Trophoblast cell (in vitro differentiated cells and primary cell): Measurements from ENCODE around the gene HABP2.
A peak's percentile ranks its signal among the peaks of the same experiment; 100 is the strongest.

Experiments
- DNase-seq, 2 donors: peaks; one replicate each; pipeline ENCODE4 v3.0.0-alpha.2; 2016
- H2AFZ ChIP-seq: 2 replicates; pipeline ENCODE4 v1.6.1; 2013; ENCODE audit warnings: low read length, moderate library complexity, mild to moderate bottlenecking; ENCODE audit not compliant: insufficient read depth, poor library complexity
- H2AK5ac ChIP-seq: 2 replicates; pipeline ENCODE4 v1.6.1; 2013; ENCODE audit warnings: mild to moderate bottlenecking, low read length
- H2BK120ac ChIP-seq: 2 replicates; pipeline ENCODE4 v1.6.1; 2013; ENCODE audit warnings: low read length, mild to moderate bottlenecking, moderate library complexity; ENCODE audit not compliant: insufficient read depth, poor library complexity
- H2BK12ac ChIP-seq: 2 replicates; pipeline ENCODE4 v1.6.1; 2013; ENCODE audit warnings: mild to moderate bottlenecking, low read length, moderate library complexity
- H2BK5ac ChIP-seq: 2 replicates; pipeline ENCODE4 v1.6.1; 2013; ENCODE audit warnings: low read length, low read depth, moderate library complexity, mild to moderate bottlenecking; ENCODE audit not compliant: poor library complexity
- H3K14ac ChIP-seq: 2 replicates; pipeline ENCODE4 v1.6.1; 2013; ENCODE audit warnings: mild to moderate bottlenecking, low read length
- H3K18ac ChIP-seq: 2 replicates; pipeline ENCODE4 v1.6.1; 2013; ENCODE audit warnings: mild to moderate bottlenecking, low read length
- H3K23ac ChIP-seq: 2 replicates; pipeline ENCODE4 v1.6.1; 2013; ENCODE audit warnings: low read length
- H3K27ac ChIP-seq: 2 replicates; pipeline ENCODE4 v1.5.1; 2013; ENCODE audit warnings: low read depth, mild to moderate bottlenecking, inconsistent platforms, low read length, moderate library complexity
- H3K27me3 ChIP-seq: 2 replicates; pipeline ENCODE4 v1.6.1; 2013; ENCODE audit warnings: inconsistent platforms, mild to moderate bottlenecking, low read length, moderate library complexity; ENCODE audit not compliant: insufficient read depth
- H3K36me3 ChIP-seq, 2 experiments: 1 replicate in 1 of 2; 2 replicates in 1 of 2; pipeline ENCODE4 v1.6.1; 2013; ENCODE audit warnings: low read length in 2 of 2, mild to moderate bottlenecking in 2 of 2, moderate library complexity in 1 of 2; ENCODE audit not compliant: insufficient read depth in 2 of 2, control insufficient read depth in 1 of 2
- H3K4ac ChIP-seq: 2 replicates; pipeline ENCODE4 v1.6.1; 2013; ENCODE audit warnings: low read depth, mild to moderate bottlenecking, low read length, moderate library complexity
- H3K4me1 ChIP-seq, 2 experiments: 1 replicate in 1 of 2; 2 replicates in 1 of 2; pipeline ENCODE4 v1.6.1; 2013; ENCODE audit warnings: low read length in 2 of 2, mild to moderate bottlenecking in 2 of 2, moderate library complexity in 1 of 2; ENCODE audit not compliant: insufficient read depth in 2 of 2, control insufficient read depth in 1 of 2
- H3K4me2 ChIP-seq: 2 replicates; pipeline ENCODE4 v1.6.1; 2013; ENCODE audit warnings: inconsistent platforms, mild to moderate bottlenecking, low read length, moderate library complexity
- H3K4me3 ChIP-seq: 2 replicates; pipeline ENCODE4 v1.5.1; 2013; ENCODE audit warnings: mild to moderate bottlenecking, low read depth, low read length, inconsistent platforms
- H3K79me1 ChIP-seq: one replicate; pipeline ENCODE4 v1.6.1; 2013; ENCODE audit warnings: low read length
- H3K79me2 ChIP-seq: 2 replicates; pipeline ENCODE4 v1.6.1; 2013; ENCODE audit warnings: low read length, mild to moderate bottlenecking; ENCODE audit not compliant: control insufficient read depth, insufficient read depth, poor library complexity
- H3K9ac ChIP-seq: 2 replicates; pipeline ENCODE4 v1.6.1; 2013; ENCODE audit warnings: mild to moderate bottlenecking, low read length
- H3K9me3 ChIP-seq: 2 replicates; pipeline ENCODE4 v1.6.1; 2013; ENCODE audit warnings: low read depth, mild to moderate bottlenecking, control low read depth, inconsistent platforms, low read length; ENCODE audit not compliant: insufficient read depth
- H4K12ac ChIP-seq: 2 replicates; pipeline ENCODE4 v1.6.1; 2013; ENCODE audit warnings: low read depth, mild to moderate bottlenecking, low read length, moderate library complexity
- H4K8ac ChIP-seq: 2 replicates; pipeline ENCODE4 v1.6.1; 2013; ENCODE audit warnings: low read depth, mild to moderate bottlenecking, low read length, moderate library complexity
- H4K91ac ChIP-seq: one replicate; pipeline ENCODE4 v1.6.1; 2013; ENCODE audit warnings: low read depth, mild to moderate bottlenecking, low read length, moderate library complexity
- WGBS: extraction: QIAGEN DNeasy Blood & Tissue Kit; methylation state at CpG from one replicate; pipeline ENCODE4 v1.1.7; 2013; ENCODE audit warnings: missing lambda C conversion rate; ENCODE audit not compliant: insufficient read length, insufficient coverage; ENCODE audit errors: extremely low coverage; 5-methylcytosine and 5-hydroxymethylcytosine counted together

The HABP2 gene

DNA sequence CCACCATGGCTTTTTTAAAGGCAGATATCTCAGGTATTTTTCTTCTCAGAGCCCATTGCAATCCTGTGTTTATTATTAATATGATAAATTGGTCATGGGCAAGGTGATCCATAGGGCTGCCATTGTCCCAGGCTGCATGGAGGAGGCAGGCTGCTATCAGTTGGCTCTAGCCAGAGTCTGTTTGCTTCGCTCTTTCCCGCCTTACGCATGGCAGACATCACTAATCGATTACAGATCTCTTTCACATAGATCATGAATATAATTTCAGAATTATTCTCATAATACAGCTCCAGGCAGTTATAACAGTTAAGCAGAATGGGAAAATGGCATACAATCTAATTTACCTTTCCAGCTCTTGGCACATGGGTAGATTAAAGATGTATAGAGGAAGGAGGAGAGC, 30.4 kb upstream of the HABP2 start:
- H2AFZ ChIP-seq = no peak overlapping the region
- H2BK120ac ChIP-seq = no peak overlapping the region
- no peaks in the 10 kb centered on the region for H3K79me1 ChIP-seq
- H3K79me2 ChIP-seq = no peaks in the 10 kb centered on the region
- H3K4ac ChIP-seq = no peak overlapping the region
- no peaks in the 10 kb centered on the region for H3K27me3 ChIP-seq
- no peak overlapping the region for H3K14ac ChIP-seq
- H2BK12ac ChIP-seq = no peak overlapping the region
- H3K27ac ChIP-seq = no peak overlapping the region
- H2BK5ac ChIP-seq = no peak overlapping the region
- H3K9me3 ChIP-seq = no peaks in the 10 kb centered on the region
- peaks cover 0 to 3% of the 10 kb centered on the region in 2 experiments for H3K4me1 ChIP-seq
- no peak overlapping the region for H3K18ac ChIP-seq
- H2AK5ac ChIP-seq = no peak overlapping the region
- no peak overlapping the region for H3K4me3 ChIP-seq
- H3K4me2 ChIP-seq = no peak overlapping the region
- no peak overlapping the region for H4K12ac ChIP-seq
- H3K23ac ChIP-seq = no peak overlapping the region
- WGBS = no CpG with 5 or more reads among the region's 4 CpGs
- no peak overlapping the region for H3K9ac ChIP-seq
- no peaks in the 10 kb centered on the region for H3K36me3 ChIP-seq
- no peak for DNase-seq
- no peak overlapping the region for H4K8ac ChIP-seq
- no peak overlapping the region for H4K91ac ChIP-seq

DNA sequence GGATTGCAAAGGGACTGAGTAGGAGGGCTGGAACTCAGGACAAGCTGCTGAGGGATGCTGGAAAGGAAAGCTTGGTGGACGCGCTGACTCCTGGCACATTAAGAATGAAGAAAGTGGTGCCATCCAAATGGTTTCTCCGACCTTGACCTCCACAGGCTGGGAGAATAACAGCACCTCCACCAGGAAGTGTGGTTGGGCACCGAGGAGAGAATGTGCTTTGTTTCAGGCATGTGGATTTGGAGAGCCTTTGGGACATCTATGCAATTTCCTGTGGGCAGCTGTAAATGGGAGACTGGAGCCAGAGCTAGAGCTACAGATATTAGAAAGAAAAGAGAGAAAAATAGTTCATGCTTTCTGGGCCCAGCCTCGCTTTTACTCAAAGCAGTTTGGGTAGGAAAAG, 29.8 kb upstream of the HABP2 start:
- Histone ChIP-seq H4K91ac (no peak overlapping the region), H3K79me2 (no peaks in the 10 kb centered on the region), H4K8ac (no peak overlapping the region), H3K23ac (no peak overlapping the region), H3K9ac (no peak overlapping the region), H2BK120ac (no peak overlapping the region), H3K9me3 (no peaks in the 10 kb centered on the region), H3K79me1 (no peaks in the 10 kb centered on the region), H2BK5ac (no peak overlapping the region), H2AFZ (no peak overlapping the region), H3K4me1 (peaks cover 0 to 3% of the 10 kb centered on the region in 2 experiments), H4K12ac (no peak overlapping the region), H2AK5ac (no peak overlapping the region), H3K4me2 (no peak overlapping the region), H3K4ac (no peak overlapping the region), H3K4me3 (no peak overlapping the region), H2BK12ac (no peak overlapping the region), H3K18ac (no peak overlapping the region), H3K36me3 (no peaks in the 10 kb centered on the region), H3K27me3 (no peaks in the 10 kb centered on the region), H3K27ac (no peak overlapping the region), H3K14ac (no peak overlapping the region)
- WGBS = no CpG with 5 or more reads among the region's 5 CpGs
- no peak for DNase-seq

DNA sequence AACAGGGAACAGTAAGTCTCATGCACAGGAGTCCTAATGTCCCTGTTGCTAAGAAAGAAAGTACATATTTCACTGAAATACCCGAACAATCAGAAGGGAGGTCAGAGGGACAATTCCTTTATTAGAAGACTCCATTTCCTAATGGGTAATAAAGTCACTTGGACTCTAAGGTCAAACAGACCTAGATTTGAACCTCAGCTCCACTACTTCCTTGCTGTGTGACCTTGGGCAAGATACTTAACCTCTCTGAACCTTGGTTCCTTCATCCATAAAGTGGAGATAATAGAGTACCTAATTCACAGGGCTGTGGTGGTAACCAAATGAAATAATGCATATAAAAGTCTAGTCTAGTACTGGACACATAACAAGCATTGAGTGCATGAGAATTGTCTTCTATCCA, 29.2 kb upstream of the HABP2 start:
- Histone ChIP-seq H3K4ac (no peak overlapping the region), H3K36me3 (no peaks in the 10 kb centered on the region), H3K79me2 (no peaks in the 10 kb centered on the region), H3K27ac (no peak overlapping the region), H2BK120ac (no peak overlapping the region), H4K8ac (no peak overlapping the region), H3K23ac (no peak overlapping the region), H2AFZ (no peak overlapping the region), H2AK5ac (no peak overlapping the region), H3K4me1 (peaks cover 0 to 3% of the 10 kb centered on the region in 2 experiments), H4K91ac (no peak overlapping the region), H2BK12ac (no peak overlapping the region), H3K18ac (no peak overlapping the region), H3K9ac (no peak overlapping the region), H3K9me3 (no peaks in the 10 kb centered on the region), H2BK5ac (no peak overlapping the region), H3K79me1 (no peaks in the 10 kb centered on the region), H3K4me2 (no peak overlapping the region), H4K12ac (no peak overlapping the region), H3K27me3 (no peaks in the 10 kb centered on the region), H3K4me3 (no peak overlapping the region), H3K14ac (no peak overlapping the region)
- no peak for DNase-seq
- no CpG with 5 or more reads among the region's 1 CpG for WGBS

DNA sequence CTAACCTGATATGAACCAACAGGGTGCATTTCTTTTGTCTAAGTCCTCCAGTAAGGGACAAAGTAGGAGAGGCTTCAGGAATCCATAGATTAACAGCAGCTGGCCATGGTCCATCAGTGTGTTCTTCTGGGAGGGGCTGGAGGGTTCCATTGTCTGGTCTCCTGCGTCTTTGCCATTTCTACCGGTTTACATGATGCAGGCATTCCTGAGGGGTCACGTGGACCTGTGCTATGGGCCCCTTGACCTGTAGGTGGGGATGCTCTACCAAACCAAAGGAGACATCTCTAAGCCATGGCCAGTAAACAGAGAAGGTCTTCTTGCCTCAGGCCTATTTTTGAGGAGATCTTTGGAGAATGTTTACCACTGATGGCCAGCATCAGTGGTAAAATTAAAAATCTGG, 28.7 kb upstream of the HABP2 start:
- no peak overlapping the region for H3K4ac ChIP-seq
- no peak overlapping the region for H2AFZ ChIP-seq
- no peak overlapping the region for H2BK120ac ChIP-seq
- peak; percentile 60 to 74 for DNase-seq
- no peak overlapping the region for H2AK5ac ChIP-seq
- H3K79me1 ChIP-seq = no peaks in the 10 kb centered on the region
- peaks cover 2% of the 10 kb centered on the region for H3K9me3 ChIP-seq
- no peak overlapping the region for H4K12ac ChIP-seq
- no peak overlapping the region for H3K4me3 ChIP-seq
- H4K91ac ChIP-seq = no peak overlapping the region
- H3K4me2 ChIP-seq = no peak overlapping the region
- no peak overlapping the region for H3K9ac ChIP-seq
- no peak overlapping the region for H3K27ac ChIP-seq
- H3K14ac ChIP-seq = no peak overlapping the region
- no peaks in the 10 kb centered on the region for H3K36me3 ChIP-seq
- no peak overlapping the region for H4K8ac ChIP-seq
- H3K4me1 ChIP-seq = peaks cover 0 to 3% of the 10 kb centered on the region in 2 experiments
- H2BK5ac ChIP-seq = no peak overlapping the region
- no CpG with 5 or more reads among the region's 3 CpGs for WGBS
- no peaks in the 10 kb centered on the region for H3K79me2 ChIP-seq
- no peak overlapping the region for H3K23ac ChIP-seq
- no peak overlapping the region for H2BK12ac ChIP-seq
- H3K18ac ChIP-seq = no peak overlapping the region
- no peaks in the 10 kb centered on the region for H3K27me3 ChIP-seq
